ENCODE data around the gene A3GALT2. TPM values are rescaled to one million over a fixed set of nuclear protein-coding genes. Genes with fewer than 3 reads are reported as not detected.

The A3GALT2 gene
- total and polyA plus RNA-seq, 9 of the 15 experiments (the other 6 are each of a cell fraction or from before 2014, with no cell fraction given) = not detected

- H3K4me1 ChIP-seq (replicated peaks in 1 of 2; ENCODE audit: control insufficient read depth in 2 of 2, insufficient read depth in 2 of 2, low read length in 2 of 2) = peaks cover 10 to 21% of the 10 kb centered on the region in 2 experiments
- intact Hi-C loops (cut with micrococcal nuclease) = loop anchor here (5.0 kb wide), 2 partner anchors 87 to 102 kb away; partner anchors contain the start of gene ZSCAN20
- WGBS (ENCODE audit: insufficient coverage, low coverage, missing lambda C conversion rate) = 7% methylated on average over 4 of the region's 4 CpGs
- peaks cover 23 to 40% of the 10 kb centered on the region in 2 experiments for H3K27me3 ChIP-seq (ENCODE audit: control insufficient read depth in 2 of 2, insufficient read depth in 2 of 2, low read length in 2 of 2)
- H3K9me1 ChIP-seq (ENCODE audit: control insufficient read depth, insufficient read depth, low read length) = no peaks in the 10 kb centered on the region
- H3K9ac ChIP-seq (ENCODE audit: insufficient read depth in 1 of 2, low read depth in 2 of 2, low read length in 2 of 2) = no peak overlapping the region
- in situ Hi-C loops (cut with MboI) = no loop called here
- ChIA-PET POLR2A (interaction anchor here (0.6 to 1.1 kb wide), 3 partner anchors 21 to 101 kb away, joined by 3 to 5 read pairs (median 4); no protein-coding TSS in a partner anchor), CTCF (ENCODE audit: low intra/inter-chr PET ratio) (no interaction called here)
- FAIRE-seq (no peak), DNase-seq (ENCODE audit: extremely low read depth in 1 of 4, low spot score in 3 of 4) (no peak), ATAC-seq (no peak)
- no peak overlapping the region for H3K4me2 ChIP-seq (ENCODE audit: insufficient read depth, low read length)
- H3K4me3 ChIP-seq = no peak overlapping the region
- no peaks in the 10 kb centered on the region for H3K36me3 ChIP-seq (ENCODE audit: control insufficient read depth, insufficient read depth, low read length)
- H3K79me2 ChIP-seq (ENCODE audit: control insufficient read depth, insufficient read depth, low read length) = no peaks in the 10 kb centered on the region
- TF ChIP-seq ILF3 (IDR thresholded peaks at IDR 0.05; ENCODE audit: borderline replicate concordance) = no peak
- TF ChIP-seq MAFG (tag; conservative IDR thresholded peaks at IDR 0.05) = no peak
- TF ChIP-seq ETV1 (tag; conservative IDR thresholded peaks at IDR 0.05; ENCODE audit: low read depth) = no peak
- no peak for TF ChIP-seq IFI16 (CRISPR knock-in tag; IDR thresholded peaks at IDR 0.05)
- TF ChIP-seq ZNF696 (CRISPR knock-in tag; conservative IDR thresholded peaks at IDR 0.05) = no peak
- no TSS peak for BruUV-seq (replicated peaks)
- H3K9me3 ChIP-seq (replicated peaks; ENCODE audit: control insufficient read depth, insufficient read depth, low read depth, low read length) = no peaks in the 10 kb centered on the region
- peaks cover 32% of the 10 kb centered on the region for H4K20me1 ChIP-seq (replicated peaks; ENCODE audit: control insufficient read depth, insufficient read depth, low read length)
- no peak overlapping the region for H3K27ac ChIP-seq (ENCODE audit: extremely low read depth, low read depth, low read length)
- no peak overlapping the region for H2AFZ ChIP-seq (ENCODE audit: low read depth, low read length)
Measured at GRCh38 chr1:33370301-33370700, 49.4 kb upstream of the A3GALT2 start.

GRCh38 chr1:33369764-33370163 lies 48.9 kb upstream of the A3GALT2 start:
- Histone ChIP-seq H3K27ac (ENCODE audit: extremely low read depth, low read depth, low read length) (no peak overlapping the region), H3K9me1 (ENCODE audit: control insufficient read depth, insufficient read depth, low read length) (no peaks in the 10 kb centered on the region), H3K36me3 (ENCODE audit: control insufficient read depth, insufficient read depth, low read length) (no peaks in the 10 kb centered on the region), H3K9ac (ENCODE audit: insufficient read depth in 1 of 2, low read depth in 2 of 2, low read length in 2 of 2) (no peak overlapping the region), H3K4me1 (replicated peaks in 1 of 2; ENCODE audit: control insufficient read depth in 2 of 2, insufficient read depth in 2 of 2, low read length in 2 of 2) (peaks cover 7 to 16% of the 10 kb centered on the region in 2 experiments), H3K4me2 (ENCODE audit: insufficient read depth, low read length) (no peak overlapping the region), H3K9me3 (replicated peaks; ENCODE audit: control insufficient read depth, insufficient read depth, low read depth, low read length) (no peaks in the 10 kb centered on the region), H2AFZ (ENCODE audit: low read depth, low read length) (no peak overlapping the region), H3K27me3 (ENCODE audit: control insufficient read depth in 2 of 2, insufficient read depth in 2 of 2, low read length in 2 of 2) (peaks cover 23 to 40% of the 10 kb centered on the region in 2 experiments), H3K4me3 (no peak overlapping the region), H3K79me2 (ENCODE audit: control insufficient read depth, insufficient read depth, low read length) (no peaks in the 10 kb centered on the region), H4K20me1 (replicated peaks; ENCODE audit: control insufficient read depth, insufficient read depth, low read length) (peaks cover 32% of the 10 kb centered on the region)
- FAIRE-seq (no peak), DNase-seq (ENCODE audit: extremely low read depth in 1 of 4, low spot score in 3 of 4) (no peak), ATAC-seq (no peak)
- CTCF ChIA-PET (ENCODE audit: low intra/inter-chr PET ratio) = no interaction called here
- POLR2A ChIA-PET = interaction anchor here (0.6 to 1.1 kb wide), 2 partner anchors 22 to 62 kb away, joined by 3 to 5 read pairs; no protein-coding TSS in a partner anchor
- BruUV-seq (replicated peaks) = no TSS peak
- in situ Hi-C loops (cut with MboI) (loop anchor here (5.0 kb wide), 1 partner anchor 72 kb away; no protein-coding TSS in a partner anchor), intact Hi-C loops (cut with micrococcal nuclease) (loop anchor here (5.0 to 10.0 kb wide), 4 partner anchors 88 to 243 kb away; partner anchors contain the start of gene ZSCAN20)
- WGBS (ENCODE audit: insufficient coverage, low coverage, missing lambda C conversion rate) = 2% methylated on average over 2 of the region's 2 CpGs
- no peak for TF ChIP-seq TRIM24 (IDR thresholded peaks at IDR 0.05)
- TF ChIP-seq NFYB (IDR thresholded peaks at IDR 0.05; ENCODE audit: extremely low read depth, insufficient read length) = no peak
- no peak for TF ChIP-seq HLTF (IDR thresholded peaks at IDR 0.05)
- TF ChIP-seq ID3 (CRISPR knock-in tag; IDR thresholded peaks at IDR 0.05) = no peak
- TF ChIP-seq ID3 (tag; IDR thresholded peaks at IDR 0.05) = no peak
- no peak for TF ChIP-seq FIP1L1 (IDR thresholded peaks at IDR 0.05; ENCODE audit: low read depth, low read length, poor library complexity, severe bottlenecking)
